Measurements from ENCODE around the gene DIPK1B. TPM values are rescaled to one million over a fixed set of nuclear protein-coding genes. Genes with fewer than 3 reads are reported as not detected.
A peak's percentile ranks its signal among the peaks of the same experiment; 100 is the strongest.

DIPK1B gene
- total and polyA plus RNA-seq, 8 donors, result 4.3 to 32.3 (median 6.5) TPM

DNA sequence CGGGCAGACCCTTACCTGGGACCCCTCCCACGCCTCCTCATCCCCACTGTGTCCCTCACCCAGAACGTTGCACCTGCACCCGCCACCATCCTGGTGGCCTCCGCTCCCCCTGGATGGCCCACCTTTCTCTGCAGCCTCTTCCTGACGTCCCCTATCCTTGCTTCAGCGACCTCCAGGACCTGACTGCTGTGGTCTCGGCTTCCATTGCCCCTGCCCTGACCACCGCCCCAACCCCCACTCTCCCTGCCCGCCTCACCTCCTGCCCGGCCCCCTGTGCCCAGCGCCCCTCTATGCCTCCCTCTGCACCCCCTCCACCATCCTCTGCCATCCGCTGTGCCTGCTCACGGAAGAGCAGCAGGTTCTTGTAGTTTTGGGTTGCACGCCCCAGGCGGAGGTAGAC is 28.1 kb downstream of the DIPK1B start:
- Histone ChIP-seq H3K36me3 (no peaks in the 10 kb centered on the region), H3K27ac (no peak overlapping the region), H3K4me3 (no peak overlapping the region), H3K9me3 (no peaks in the 10 kb centered on the region), H3K27me3 (no peaks in the 10 kb centered on the region), H3K4me1 (peaks cover 12 to 17% (median 14%) of the 10 kb centered on the region in 3 donors)
- intact Hi-C loops (cut with DNase I), result no loop called here
- FAIRE-seq (no peak), DNase-seq (peak in 1 of 6 donors; percentile 64), ATAC-seq (no peak)
- 65 to 76% methylated on average over 16 of the region's 16 CpGs for WGBS, 2 donors
- TF ChIP-seq, protein P1, sequence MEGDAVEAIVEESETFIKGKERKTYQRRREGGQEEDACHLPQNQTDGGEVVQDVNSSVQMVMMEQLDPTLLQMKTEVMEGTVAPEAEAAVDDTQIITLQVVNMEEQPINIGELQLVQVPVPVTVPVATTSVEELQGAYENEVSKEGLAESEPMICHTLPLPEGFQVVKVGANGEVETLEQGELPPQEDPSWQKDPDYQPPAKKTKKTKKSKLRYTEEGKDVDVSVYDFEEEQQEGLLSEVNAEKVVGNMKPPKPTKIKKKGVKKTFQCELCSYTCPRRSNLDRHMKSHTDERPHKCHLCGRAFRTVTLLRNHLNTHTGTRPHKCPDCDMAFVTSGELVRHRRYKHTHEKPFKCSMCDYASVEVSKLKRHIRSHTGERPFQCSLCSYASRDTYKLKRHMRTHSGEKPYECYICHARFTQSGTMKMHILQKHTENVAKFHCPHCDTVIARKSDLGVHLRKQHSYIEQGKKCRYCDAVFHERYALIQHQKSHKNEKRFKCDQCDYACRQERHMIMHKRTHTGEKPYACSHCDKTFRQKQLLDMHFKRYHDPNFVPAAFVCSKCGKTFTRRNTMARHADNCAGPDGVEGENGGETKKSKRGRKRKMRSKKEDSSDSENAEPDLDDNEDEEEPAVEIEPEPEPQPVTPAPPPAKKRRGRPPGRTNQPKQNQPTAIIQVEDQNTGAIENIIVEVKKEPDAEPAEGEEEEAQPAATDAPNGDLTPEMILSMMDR (IDR thresholded peaks at IDR 0.05), result no peak

DNA sequence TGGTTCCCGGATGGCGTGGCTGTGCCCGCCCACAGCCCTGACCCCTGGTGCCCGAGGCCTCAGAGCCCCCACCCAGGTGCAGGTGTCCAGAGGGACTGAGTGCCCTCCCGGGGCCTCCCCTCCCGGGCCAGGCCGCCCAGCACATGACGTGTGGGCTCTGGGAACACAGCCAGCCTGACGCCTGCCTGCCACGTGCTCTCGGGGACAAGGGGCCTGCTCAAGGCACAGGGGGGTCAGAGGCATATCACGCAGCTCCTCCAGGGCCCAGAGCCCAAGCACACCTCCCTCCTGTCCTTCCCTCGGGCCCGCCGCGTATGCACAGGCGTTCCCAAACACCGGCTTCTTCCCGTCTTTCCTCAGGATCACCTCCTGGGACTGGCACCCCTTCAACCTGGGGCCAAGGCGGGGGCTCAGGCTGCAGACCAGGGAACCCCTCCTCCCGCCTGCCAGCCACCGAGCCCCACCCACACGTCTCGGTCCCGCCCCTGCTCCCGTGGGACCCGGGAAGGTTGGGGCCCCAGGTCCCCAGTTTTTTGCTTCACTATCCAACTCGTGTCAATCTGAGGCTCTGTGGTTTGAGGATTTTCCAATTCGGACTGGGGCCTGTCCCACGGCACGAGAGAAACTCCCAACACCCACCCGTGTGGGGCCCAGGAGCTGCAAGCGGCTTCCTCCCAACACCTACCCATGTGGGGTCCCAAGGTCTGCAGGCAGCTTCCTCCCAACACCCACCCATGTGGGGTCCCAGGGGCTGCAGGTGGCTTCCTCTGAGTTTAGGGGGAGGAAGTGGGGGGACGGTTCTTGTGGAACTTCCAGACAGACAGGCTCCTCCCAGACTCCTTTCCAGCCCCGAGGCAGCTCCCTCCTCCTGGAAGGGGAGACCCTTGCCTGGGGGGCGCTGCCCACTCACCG is 28.9 kb downstream of the DIPK1B start:
- no peaks in the 10 kb centered on the region for H3K36me3 ChIP-seq
- H3K4me1 ChIP-seq, result peaks cover 12 to 17% (median 14%) of the 10 kb centered on the region in 3 donors
- ATAC-seq (peak; percentile 47 to 56 (median 50)), DNase-seq (peak in 1 of 6 donors; percentile 79), FAIRE-seq (no peak)
- H3K27ac ChIP-seq, result no peak overlapping the region
- no peak overlapping the region for H3K4me3 ChIP-seq
- intact Hi-C loops (cut with DNase I), result no loop called here
- H3K9me3 ChIP-seq, result no peaks in the 10 kb centered on the region
- TF ChIP-seq, protein P1 (IDR thresholded peaks at IDR 0.05), result no peak
- no peaks in the 10 kb centered on the region for H3K27me3 ChIP-seq
- WGBS, 2 donors, result 23 to 31% methylated on average over 34 to 37 of the region's 37 CpGs

DNA sequence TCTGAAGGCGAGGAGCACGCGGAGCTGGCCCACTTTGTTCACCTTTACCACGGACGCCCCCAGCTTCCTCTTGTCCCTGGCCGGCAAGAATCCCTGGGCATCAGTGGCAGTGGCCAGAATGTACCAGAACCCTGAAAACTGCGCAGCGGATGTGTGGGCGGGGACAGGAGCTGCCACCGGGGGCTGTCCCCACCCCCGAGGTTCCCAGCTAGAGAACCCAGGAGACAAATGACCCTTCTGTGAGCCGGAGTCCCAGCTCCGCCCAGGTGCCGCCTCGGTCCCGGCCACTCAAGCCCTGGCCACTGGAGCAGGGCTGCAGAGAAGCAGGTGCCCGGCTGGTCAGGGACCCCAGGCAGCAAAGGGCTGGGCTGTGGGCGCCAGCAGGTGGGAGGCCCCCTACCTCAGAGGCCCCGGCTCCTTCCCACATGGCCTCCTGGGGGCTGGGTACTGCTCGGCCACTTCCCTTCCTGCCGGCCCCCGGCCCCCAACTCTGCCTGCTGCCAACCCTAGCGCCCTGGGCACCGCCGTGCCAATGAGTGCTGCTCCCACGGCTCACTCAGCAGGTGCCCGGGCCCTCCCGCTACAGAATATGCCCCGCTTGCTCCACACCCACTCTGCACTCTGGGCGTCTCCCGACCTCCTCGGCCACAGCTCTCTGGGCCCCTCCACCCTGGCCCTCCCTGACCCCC is 29.7 kb downstream of the DIPK1B start:
- peaks cover 12 to 17% (median 14%) of the 10 kb centered on the region in 3 donors for H3K4me1 ChIP-seq
- H3K27me3 ChIP-seq, result no peaks in the 10 kb centered on the region
- H3K27ac ChIP-seq, result no peak overlapping the region
- DNase-seq (peak in 2 of 6 donors; percentile 39 to 81), ATAC-seq (peak; percentile 25 to 42 (median 40)), FAIRE-seq (no peak)
- TF ChIP-seq, protein P1 (IDR thresholded peaks at IDR 0.05), result no peak
- peak overlapping the region in 1 of 4 donors; percentile 14 for H3K4me3 ChIP-seq
- H3K36me3 ChIP-seq, result no peaks in the 10 kb centered on the region
- intact Hi-C loops (cut with DNase I), result no loop called here
- no peaks in the 10 kb centered on the region for H3K9me3 ChIP-seq
- WGBS, 2 donors, result 18 to 26% methylated on average over 28 to 32 of the region's 32 CpGs

DNA sequence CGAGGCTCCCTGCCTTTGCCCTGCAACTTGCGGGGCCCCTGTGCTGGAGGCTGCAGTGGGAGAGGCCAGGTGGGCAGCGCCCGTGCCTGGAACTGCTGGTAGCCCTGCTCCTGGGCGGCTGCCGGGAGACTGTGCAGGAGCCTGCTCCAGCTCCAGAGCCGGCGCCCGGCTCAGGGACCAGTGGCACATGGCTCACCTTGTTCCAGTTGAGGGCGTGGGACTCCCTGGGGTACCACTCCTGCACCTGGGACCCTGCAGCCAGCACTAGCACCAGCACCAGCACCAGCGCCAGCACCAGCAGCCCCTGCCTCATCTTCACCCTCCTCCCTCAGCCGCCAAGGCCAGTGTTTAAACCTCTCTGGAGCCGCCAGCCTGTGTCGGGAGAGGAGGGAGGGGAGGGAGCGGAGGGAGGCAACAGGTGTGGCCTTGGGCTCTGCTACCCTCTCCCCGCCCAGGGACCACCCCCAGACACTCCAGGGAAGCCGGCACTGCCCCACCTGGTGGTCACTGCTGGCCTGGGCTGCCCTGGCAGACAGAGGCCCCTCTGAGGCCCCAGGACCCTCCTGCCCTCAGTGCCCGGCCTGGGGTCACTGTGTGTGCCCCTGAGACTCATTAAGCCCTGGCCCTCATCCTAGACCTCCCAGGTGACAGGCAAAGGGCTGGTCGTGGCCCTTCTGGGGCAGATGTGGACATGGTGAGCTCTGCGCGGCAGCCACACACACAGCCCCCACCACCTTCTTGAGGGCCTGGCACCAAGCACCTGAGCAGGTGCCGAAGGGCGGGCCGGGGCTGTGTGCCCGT is 30.4 kb downstream of the DIPK1B start, which contains the start of gene LCN10:
LCN10 (minus strand) TSS at position 350 of the 801 bp plus-strand sequence; CDS start at position 313, 37 bp downstream.
- TF ChIP-seq, protein P1 (IDR thresholded peaks at IDR 0.05), result peak in 1 of 4 donors; percentile 14
- H3K9me3 ChIP-seq, result no peaks in the 10 kb centered on the region
- FAIRE-seq (no peak), DNase-seq (peak in 3 of 6 donors; percentile 45 to 81 (median 55)), ATAC-seq (peak; percentile 55 to 80 (median 68))
- no peaks in the 10 kb centered on the region for H3K27me3 ChIP-seq
- no peak within 1 kb of the TSS for H3K27ac ChIP-seq
- WGBS, 2 donors, result 18 to 21% methylated on average over 22 to 25 of the region's 25 CpGs
- H3K36me3 ChIP-seq, result no peaks in the 10 kb centered on the region
- peaks cover 12 to 17% (median 14%) of the 10 kb centered on the region in 3 donors for H3K4me1 ChIP-seq
- intact Hi-C loops (cut with DNase I), result no loop called here
- peak within 1 kb of the TSS in 1 of 4 donors; percentile 14 for H3K4me3 ChIP-seq

Data from pancreas (tissue), 10 donors.